Activated T-helper 1 cell treated with anti-CD3 and anti-CD28 coated beads, Interleukin-12 subunit alpha, Interleukin-12 subunit beta, Interleukin-2, Interleukin-4 antibody, amounts not matched to agents 30 ng/mL and 10 ng/mL and 1 ng/mL, durations not matched to agents 14 hours and 24 hours and 36 hours (primary cell): ENCODE data around the gene DACH1. TPM values are rescaled to one million over a fixed set of nuclear protein-coding genes. Genes with fewer than 3 reads are reported as not detected.

Experiments
- DNase-seq: peaks from one replicate; pipeline ENCODE4 v3.0.0; 2021; ENCODE audit warnings: low spot score
- H3K27ac Mint-ChIP-seq: one replicate; pipeline ENCODE4 v1.8.0; 2021; ENCODE audit warnings: mild to moderate bottlenecking, mixed read lengths
- H3K27me3 Mint-ChIP-seq: one replicate; pipeline ENCODE4 v1.8.0; 2022; ENCODE audit warnings: mild to moderate bottlenecking, moderate library complexity, mixed read lengths; ENCODE audit not compliant: insufficient read depth
- H3K36me3 Mint-ChIP-seq: one replicate; pipeline ENCODE4 v1.8.0; 2021; ENCODE audit warnings: low read depth, mixed read lengths
- H3K4me1 Mint-ChIP-seq: one replicate; pipeline ENCODE4 v1.8.0; 2021; ENCODE audit warnings: low read depth, mixed read lengths
- H3K4me3 Mint-ChIP-seq: one replicate; pipeline ENCODE4 v1.8.0; 2021; ENCODE audit warnings: mild to moderate bottlenecking, moderate library complexity, mixed read lengths
- H3K9me3 Mint-ChIP-seq: one replicate; pipeline ENCODE4 v1.8.0; 2021; ENCODE audit warnings: mixed read lengths
- intact Hi-C: fragments of 100-400 bp; cut with micrococcal nuclease; formaldehyde crosslinking; loops from one replicate; pipeline ENCODE4 v1.15.1; 2024
- total RNA-seq: library from RNA; stranded (reverse); gene quantifications from 2 replicates; pipeline ENCODE4 v1.2.3, GENCODE V29; 2022

The DACH1 gene
- total RNA-seq, 1 donor from 2014 or later, result not detected

- Mint-ChIP-seq H3K27me3 (no peaks in the 10 kb centered on the region), H3K36me3 (no peaks in the 10 kb centered on the region), H3K4me1 (no peaks in the 10 kb centered on the region), H3K4me3 (no peak overlapping the region), H3K27ac (no peak overlapping the region), H3K9me3 (no peaks in the 10 kb centered on the region)
- intact Hi-C loops, result no loop called here
- DNase-seq, result no peak
These were observed 232.8 kb downstream of the DACH1 start for GRCh38 chr13:71634182-71634581.

DNA sequence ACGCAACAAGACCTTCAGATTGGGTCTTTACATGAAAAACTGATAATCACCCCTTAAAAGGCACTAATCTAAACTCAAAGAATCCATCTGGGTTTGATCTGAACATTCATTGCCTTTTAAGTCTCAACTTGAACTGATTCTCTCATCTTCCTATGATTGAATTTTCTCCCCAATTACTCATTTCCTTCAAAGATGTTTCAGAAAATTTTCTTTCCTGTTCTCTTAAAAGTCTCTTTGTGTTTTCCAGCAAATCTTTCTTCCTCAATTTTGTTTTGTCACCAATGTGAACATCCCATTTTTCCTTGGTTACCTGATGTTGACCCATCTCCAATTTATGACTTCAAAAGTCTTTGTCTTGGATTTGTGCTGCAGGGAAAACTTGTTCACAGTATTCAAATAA is 234.3 kb downstream of the DACH1 start:
- DNase-seq, result no peak
- Mint-ChIP-seq H3K27me3 (no peaks in the 10 kb centered on the region), H3K27ac (no peak overlapping the region), H3K36me3 (no peaks in the 10 kb centered on the region), H3K4me1 (no peaks in the 10 kb centered on the region), H3K9me3 (no peaks in the 10 kb centered on the region), H3K4me3 (no peak overlapping the region)
- intact Hi-C loops, result no loop called here

- Mint-ChIP-seq H3K4me1 (no peaks in the 10 kb centered on the region), H3K27ac (no peak overlapping the region), H3K27me3 (no peaks in the 10 kb centered on the region), H3K4me3 (no peak overlapping the region), H3K9me3 (no peaks in the 10 kb centered on the region), H3K36me3 (no peaks in the 10 kb centered on the region)
- intact Hi-C loops, result no loop called here
- no peak for DNase-seq
These were observed 234.8 kb downstream of the DACH1 start for GRCh38 chr13:71632206-71632605.

DNA sequence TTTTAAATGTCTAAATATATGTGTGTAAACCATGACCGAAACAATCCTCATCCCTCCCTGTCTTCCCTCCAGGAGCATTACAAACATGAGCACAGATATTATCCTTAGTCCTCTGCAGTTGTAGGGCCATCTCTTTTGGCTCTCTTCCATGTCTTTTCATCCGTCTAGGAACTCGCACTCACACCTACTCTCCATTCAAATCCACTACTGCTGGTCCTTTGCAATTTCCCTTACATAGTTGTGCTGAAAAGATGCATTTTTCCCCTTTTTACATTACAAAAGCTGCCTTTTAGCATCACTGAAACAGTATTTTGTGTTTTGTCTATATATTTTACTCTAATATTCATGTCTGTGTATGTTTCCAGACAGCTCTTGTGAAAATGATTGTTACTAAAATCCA is 237.8 kb downstream of the DACH1 start:
- Mint-ChIP-seq H3K27me3 (no peaks in the 10 kb centered on the region), H3K4me1 (no peaks in the 10 kb centered on the region), H3K4me3 (no peak overlapping the region), H3K36me3 (no peaks in the 10 kb centered on the region), H3K27ac (no peak overlapping the region), H3K9me3 (no peaks in the 10 kb centered on the region)
- intact Hi-C loops, result no loop called here
- no peak for DNase-seq

- H3K36me3 Mint-ChIP-seq, result no peaks in the 10 kb centered on the region
- H3K9me3 Mint-ChIP-seq, result no peaks in the 10 kb centered on the region
- no peaks in the 10 kb centered on the region for H3K27me3 Mint-ChIP-seq
- intact Hi-C loops, result no loop called here
- no peak overlapping the region for H3K27ac Mint-ChIP-seq
- no peak overlapping the region for H3K4me3 Mint-ChIP-seq
- H3K4me1 Mint-ChIP-seq, result no peaks in the 10 kb centered on the region
- DNase-seq, result no peak
These were observed 240.4 kb downstream of the DACH1 start for GRCh38 chr13:71626421-71627117.

DNA sequence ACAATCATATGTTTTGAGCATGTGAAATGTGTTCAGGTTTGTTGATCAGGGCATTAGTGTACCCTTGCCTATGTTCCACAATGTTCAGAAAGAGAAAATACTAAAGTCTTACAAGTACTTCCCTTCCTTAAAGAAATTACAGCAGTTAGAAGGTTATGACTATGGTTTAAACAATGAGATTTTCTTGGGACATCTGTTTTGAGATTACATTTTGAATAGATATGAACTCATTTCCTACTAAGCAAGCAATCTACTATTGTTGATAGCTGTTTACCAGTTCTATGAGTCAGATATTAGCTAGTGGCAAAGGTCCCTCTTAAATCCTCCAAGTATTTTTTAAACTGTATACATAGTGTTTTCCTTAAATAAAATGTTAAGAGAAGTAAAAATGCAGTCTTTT is 241.3 kb downstream of the DACH1 start:
- no peaks in the 10 kb centered on the region for H3K9me3 Mint-ChIP-seq
- H3K4me1 Mint-ChIP-seq, result no peaks in the 10 kb centered on the region
- no peaks in the 10 kb centered on the region for H3K36me3 Mint-ChIP-seq
- DNase-seq, result no peak
- intact Hi-C loops, result no loop called here
- H3K27me3 Mint-ChIP-seq, result no peaks in the 10 kb centered on the region
- no peak overlapping the region for H3K27ac Mint-ChIP-seq
- H3K4me3 Mint-ChIP-seq, result no peak overlapping the region

DNA sequence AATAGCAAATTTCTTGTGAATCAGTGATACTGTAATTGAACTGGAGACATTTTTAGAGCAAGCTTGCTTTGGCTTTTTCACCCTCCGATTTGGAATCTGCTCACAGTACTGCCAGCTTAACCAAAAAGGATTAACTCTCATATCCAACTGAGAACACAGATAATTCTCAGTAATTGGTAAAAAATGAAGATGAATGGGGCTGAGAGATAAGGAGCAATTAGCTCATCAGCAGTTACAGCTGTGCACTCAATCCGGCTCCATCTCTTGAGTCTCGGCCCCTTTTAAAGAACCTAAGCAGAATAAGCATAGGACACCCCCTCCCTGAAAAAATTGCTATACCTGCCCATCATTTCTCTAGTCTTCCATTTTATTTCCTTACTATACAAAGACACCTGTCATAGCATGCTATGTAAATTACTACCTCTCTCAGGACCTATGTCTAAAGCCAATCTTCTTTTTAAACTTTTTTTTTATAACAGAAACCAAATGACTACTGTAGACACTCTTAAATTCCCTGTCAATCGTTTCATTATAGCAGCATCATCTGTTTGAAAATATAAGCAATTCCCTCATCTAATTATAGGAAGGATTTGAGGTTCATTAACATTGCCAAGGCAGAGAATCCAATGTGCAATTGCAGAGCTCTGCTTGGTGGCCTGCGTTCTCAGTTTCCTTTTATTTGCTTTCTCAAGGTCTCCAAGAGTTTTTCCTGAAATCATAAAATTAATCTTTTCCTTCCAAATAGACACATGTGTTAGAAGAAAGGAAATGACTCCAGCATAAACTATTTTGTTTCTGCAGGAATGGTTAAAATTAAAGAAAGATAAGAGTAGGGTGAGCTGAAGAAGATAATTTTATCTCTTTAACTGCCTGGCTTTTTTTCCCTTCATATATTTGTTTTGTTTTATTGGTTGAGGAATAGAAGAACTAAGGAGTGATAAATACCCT is 242.1 kb downstream of the DACH1 start:
- intact Hi-C loops, result no loop called here

GRCh38 chr13:71621174-71622124 is 245.6 kb downstream of the DACH1 start:
- DNase-seq, result no peak
- H3K27me3 Mint-ChIP-seq, result no peaks in the 10 kb centered on the region
- H3K9me3 Mint-ChIP-seq, result no peaks in the 10 kb centered on the region
- no peaks in the 10 kb centered on the region for H3K4me1 Mint-ChIP-seq
- intact Hi-C loops, result no loop called here
- no peak overlapping the region for H3K27ac Mint-ChIP-seq
- no peaks in the 10 kb centered on the region for H3K36me3 Mint-ChIP-seq
- no peak overlapping the region for H3K4me3 Mint-ChIP-seq

More for the DNA sequence above, 242.1 kb downstream of the DACH1 start:
- Mint-ChIP-seq H3K27me3 (no peaks in the 10 kb centered on the region), H3K27ac (no peak overlapping the region), H3K4me1 (no peaks in the 10 kb centered on the region), H3K36me3 (no peaks in the 10 kb centered on the region), H3K9me3 (no peaks in the 10 kb centered on the region), H3K4me3 (no peak overlapping the region)
- no peak for DNase-seq

- no peaks in the 10 kb centered on the region for H3K36me3 Mint-ChIP-seq
- intact Hi-C loops, result no loop called here
- H3K27ac Mint-ChIP-seq, result no peak overlapping the region
- H3K27me3 Mint-ChIP-seq, result no peaks in the 10 kb centered on the region
- H3K4me3 Mint-ChIP-seq, result no peak overlapping the region
- H3K9me3 Mint-ChIP-seq, result no peaks in the 10 kb centered on the region
- H3K4me1 Mint-ChIP-seq, result no peaks in the 10 kb centered on the region
- DNase-seq, result no peak
These were observed 247.9 kb downstream of the DACH1 start for GRCh38 chr13:71619096-71619495.

DNA sequence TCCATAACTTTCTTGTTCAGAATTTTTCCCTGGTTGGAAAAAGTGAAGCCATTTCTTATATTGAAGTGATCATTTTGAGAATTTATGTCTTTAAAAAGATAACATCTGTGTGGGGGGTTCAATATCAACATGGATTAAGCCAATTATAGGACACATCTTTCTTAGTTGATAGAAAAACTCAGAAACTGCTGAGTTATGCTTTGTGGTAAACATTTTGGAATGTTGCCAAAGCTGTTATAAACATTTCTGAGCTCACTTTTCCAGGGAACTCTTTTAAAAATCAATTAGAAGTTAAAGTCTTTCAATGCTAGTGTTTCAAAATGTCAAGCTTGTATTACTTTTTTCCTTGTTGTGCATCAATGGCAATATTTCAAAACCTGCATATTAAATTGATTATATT is 248.8 kb downstream of the DACH1 start:
- H3K27me3 Mint-ChIP-seq, result no peaks in the 10 kb centered on the region
- DNase-seq, result no peak
- H3K36me3 Mint-ChIP-seq, result no peaks in the 10 kb centered on the region
- no peaks in the 10 kb centered on the region for H3K4me1 Mint-ChIP-seq
- H3K27ac Mint-ChIP-seq, result no peak overlapping the region
- intact Hi-C loops, result no loop called here
- no peaks in the 10 kb centered on the region for H3K9me3 Mint-ChIP-seq
- no peak overlapping the region for H3K4me3 Mint-ChIP-seq

- intact Hi-C loops, result no loop called here
- H3K9me3 Mint-ChIP-seq, result no peaks in the 10 kb centered on the region
These were observed 249.7 kb downstream of the DACH1 start for GRCh38 chr13:71617265-71617664.

DNA sequence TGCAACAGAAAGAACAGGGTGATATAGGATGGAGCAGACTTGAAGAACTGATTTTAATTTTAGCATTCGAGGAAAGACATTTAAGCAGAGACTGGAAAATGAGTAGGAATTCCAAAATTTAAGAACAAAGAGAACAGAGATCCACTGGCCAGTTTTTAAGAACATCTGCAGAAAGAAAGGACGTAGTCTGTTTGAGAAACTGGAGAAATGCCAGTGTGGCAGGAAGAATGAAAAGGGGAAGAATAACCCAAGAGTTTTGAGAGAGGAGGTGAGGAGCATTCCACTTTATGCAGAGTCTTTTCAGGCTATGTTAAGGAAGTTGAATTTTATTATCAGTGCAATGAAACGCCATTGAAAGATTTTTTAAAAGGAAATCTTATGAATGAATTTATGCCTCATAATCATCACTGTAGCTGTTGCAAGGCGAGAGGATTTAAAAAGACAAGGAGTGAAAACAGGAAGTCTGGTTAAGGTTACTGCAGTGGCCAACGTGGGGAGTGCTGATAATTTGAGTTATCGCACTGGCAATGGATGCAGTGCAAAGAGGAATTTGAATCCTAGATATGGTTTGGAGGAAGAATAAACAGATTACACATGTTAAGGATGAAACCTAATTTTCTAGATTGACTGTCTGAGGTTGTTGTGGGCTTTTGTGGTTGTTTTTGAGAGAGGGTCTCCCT is 253.8 kb downstream of the DACH1 start:
- no peaks in the 10 kb centered on the region for H3K9me3 Mint-ChIP-seq
- intact Hi-C loops, result loop anchor here (2.0 kb wide), 1 partner anchor 48 kb away; no protein-coding TSS in a partner anchor
- H3K4me3 Mint-ChIP-seq, result no peak overlapping the region
- no peaks in the 10 kb centered on the region for H3K4me1 Mint-ChIP-seq
- H3K27ac Mint-ChIP-seq, result no peak overlapping the region
- no peaks in the 10 kb centered on the region for H3K27me3 Mint-ChIP-seq
- H3K36me3 Mint-ChIP-seq, result no peaks in the 10 kb centered on the region
- DNase-seq, result no peak

More at GRCh38 chr13:71617265-71617664, 249.7 kb downstream of the DACH1 start:
- no peak for DNase-seq
- H3K27ac Mint-ChIP-seq, result no peak overlapping the region
- no peak overlapping the region for H3K4me3 Mint-ChIP-seq
- H3K27me3 Mint-ChIP-seq, result no peaks in the 10 kb centered on the region
- H3K4me1 Mint-ChIP-seq, result no peaks in the 10 kb centered on the region
- H3K36me3 Mint-ChIP-seq, result no peaks in the 10 kb centered on the region
